IPS-20b (cell line): Measurements from ENCODE around the gene PSPH.
"Not testable (repeated sequence)": the region's sequence is repeated elsewhere in the genome, so short reads cannot be mapped to it uniquely, and the experiment has no call there.

Source experiments
- H3K27ac ChIP-seq: one replicate; pipeline ENCODE4 v1.5.1; 2013; ENCODE audit warnings: low read length
- H3K27me3 ChIP-seq: 2 replicates; pipeline ENCODE4 v1.6.1; 2013; ENCODE audit warnings: mild to moderate bottlenecking, low read length, inconsistent platforms; ENCODE audit not compliant: insufficient read depth
- H3K36me3 ChIP-seq: 2 replicates; pipeline ENCODE4 v1.6.1; 2013; ENCODE audit warnings: low read depth, mild to moderate bottlenecking, inconsistent platforms, low read length, moderate library complexity; ENCODE audit not compliant: insufficient read depth
- H3K4me1 ChIP-seq: 2 replicates; pipeline ENCODE4 v1.6.1; 2013; ENCODE audit warnings: mild to moderate bottlenecking, control low read depth, inconsistent platforms, low read length, moderate library complexity; ENCODE audit not compliant: insufficient read depth
- H3K4me3 ChIP-seq: 2 replicates; pipeline ENCODE4 v1.5.1; 2013; ENCODE audit warnings: mild to moderate bottlenecking, low read length, inconsistent platforms
- H3K9ac ChIP-seq: 2 replicates; pipeline ENCODE4 v1.6.1; 2013; ENCODE audit warnings: low read depth, mild to moderate bottlenecking, inconsistent platforms, low read length, moderate library complexity
- H3K9me3 ChIP-seq: 2 replicates; pipeline ENCODE4 v1.6.1; 2013; ENCODE audit warnings: mild to moderate bottlenecking, low read depth, low read length, inconsistent platforms; ENCODE audit not compliant: insufficient read depth

PSPH gene

DNA sequence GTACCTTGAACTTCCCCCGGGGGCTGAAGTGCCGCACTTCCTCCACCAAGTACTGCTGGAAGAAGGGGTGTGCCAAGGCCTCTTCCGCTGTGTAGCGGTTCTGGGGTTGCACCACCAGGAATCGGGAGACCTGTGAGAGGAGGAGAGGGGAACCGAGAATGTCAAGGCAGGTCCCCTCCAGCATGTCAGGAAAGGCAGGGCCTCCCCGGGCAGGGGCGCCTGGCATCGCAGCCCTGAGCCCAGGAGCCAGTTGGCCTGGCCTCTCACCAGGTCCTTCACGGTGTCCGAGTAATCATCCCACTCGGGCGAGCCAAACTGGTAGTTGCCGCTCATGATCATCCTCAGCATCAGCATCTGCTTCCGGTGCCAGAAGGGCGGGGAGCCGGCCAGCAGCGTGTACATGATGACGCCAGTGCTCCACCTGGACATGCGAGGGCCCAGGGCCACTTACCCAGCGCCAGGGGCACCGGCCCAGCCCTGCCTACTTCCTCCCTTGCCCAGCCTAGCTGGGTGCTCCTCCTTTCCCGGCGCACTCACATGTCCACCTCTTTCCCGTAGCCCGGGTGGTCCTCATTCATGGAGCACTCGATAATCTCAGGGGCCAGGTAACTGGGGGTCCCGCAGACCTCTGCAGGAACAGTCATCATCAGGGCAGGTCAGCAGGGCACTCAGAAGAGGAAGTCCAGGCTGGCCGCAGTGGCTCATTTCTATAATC lies 30.5 kb upstream of the PSPH start:
- Histone ChIP-seq H3K36me3 (peaks cover 26% of the 10 kb centered on the region), H3K4me3 (no peak overlapping the region)

GRCh38 chr7:56080726-56081435 lies 29.6 kb upstream of the PSPH start:
- H3K27ac ChIP-seq, H3K4me1 ChIP-seq, H3K9ac ChIP-seq, H3K4me3 ChIP-seq, H3K9me3 ChIP-seq, H3K27me3 ChIP-seq: not testable (repeated sequence)
- peaks cover 31% of the 10 kb centered on the region for H3K36me3 ChIP-seq

More for the DNA sequence above, 30.5 kb upstream of the PSPH start:
- Histone ChIP-seq H3K27me3 (no peaks in the 10 kb centered on the region), H3K4me1 (no peaks in the 10 kb centered on the region), H3K9me3 (no peaks in the 10 kb centered on the region), H3K27ac (no peak overlapping the region), H3K9ac (no peak overlapping the region)

GRCh38 chr7:56079450-56080185 lies 28.4 kb upstream of the PSPH start:
- Histone ChIP-seq H3K4me3 (no peak overlapping the region), H3K27me3 (no peaks in the 10 kb centered on the region), H3K4me1 (no peaks in the 10 kb centered on the region), H3K27ac (no peak overlapping the region), H3K36me3 (peaks cover 34% of the 10 kb centered on the region), H3K9ac (no peak overlapping the region), H3K9me3 (no peaks in the 10 kb centered on the region)

- H3K4me3 ChIP-seq = no peak overlapping the region
- H3K4me1 ChIP-seq = no peaks in the 10 kb centered on the region
- H3K36me3 ChIP-seq = peaks cover 37% of the 10 kb centered on the region
- no peak overlapping the region for H3K9ac ChIP-seq
- H3K27ac ChIP-seq = no peak overlapping the region
- H3K27me3 ChIP-seq = no peaks in the 10 kb centered on the region
- no peaks in the 10 kb centered on the region for H3K9me3 ChIP-seq
Measured at GRCh38 chr7:56078196-56078595, 27.0 kb upstream of the PSPH start.

DNA sequence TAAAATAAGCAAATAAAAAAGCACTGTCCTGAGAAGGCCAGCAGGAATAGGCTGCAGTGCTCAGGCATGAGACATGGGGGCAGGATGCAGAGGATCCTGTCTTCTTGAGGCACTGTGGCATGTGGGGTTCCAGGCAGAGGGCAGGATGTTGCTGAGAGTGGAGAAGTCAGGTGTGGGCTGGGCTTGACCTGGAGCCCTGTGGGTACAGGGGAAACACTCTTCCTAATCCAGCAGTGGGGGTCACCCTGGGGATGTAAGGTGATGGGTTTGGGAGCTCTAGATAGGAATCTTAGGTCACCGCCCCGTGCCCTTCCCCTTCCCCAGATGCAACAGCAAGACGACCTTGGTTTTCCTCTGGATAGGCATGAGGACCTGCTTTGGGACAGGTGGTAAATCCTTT lies 26.4 kb upstream of the PSPH start:
- no peaks in the 10 kb centered on the region for H3K4me1 ChIP-seq
- no peaks in the 10 kb centered on the region for H3K9me3 ChIP-seq
- no peak overlapping the region for H3K4me3 ChIP-seq
- peaks cover 42% of the 10 kb centered on the region for H3K36me3 ChIP-seq
- H3K27me3 ChIP-seq = no peaks in the 10 kb centered on the region
- no peak overlapping the region for H3K27ac ChIP-seq
- H3K9ac ChIP-seq = no peak overlapping the region

- no peaks in the 10 kb centered on the region for H3K4me1 ChIP-seq
- no peak overlapping the region for H3K27ac ChIP-seq
- no peak overlapping the region for H3K9ac ChIP-seq
- no peaks in the 10 kb centered on the region for H3K9me3 ChIP-seq
- H3K36me3 ChIP-seq = peaks cover 55% of the 10 kb centered on the region
- no peak overlapping the region for H3K4me3 ChIP-seq
- H3K27me3 ChIP-seq = no peaks in the 10 kb centered on the region
Measured at GRCh38 chr7:56074371-56074791, 23.1 kb upstream of the PSPH start.

DNA sequence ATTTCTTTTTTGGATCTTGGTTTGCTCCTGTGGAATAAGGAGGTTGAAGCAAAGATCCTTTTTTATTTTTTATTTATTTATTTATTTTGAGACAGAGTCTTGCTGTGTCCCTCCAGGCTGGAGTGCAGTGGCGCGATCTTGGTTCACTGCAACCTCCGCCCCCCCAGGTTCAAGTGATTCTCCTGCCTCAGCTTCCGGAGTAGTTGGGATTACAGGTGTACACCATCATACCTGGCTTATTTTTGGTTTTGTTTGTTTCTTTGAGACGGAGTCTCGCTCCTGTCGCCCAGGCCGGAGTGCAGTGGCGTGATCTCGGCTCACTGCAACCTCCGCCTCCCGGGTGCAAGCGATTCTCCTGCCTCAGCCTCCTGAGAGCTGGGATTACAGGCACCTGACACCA lies 15.1 kb upstream of the PSPH start:
- not testable (repeated sequence) for H3K4me3 ChIP-seq, H3K9me3 ChIP-seq, H3K27me3 ChIP-seq, H3K27ac ChIP-seq, H3K9ac ChIP-seq, H3K4me1 ChIP-seq
- peaks cover 58% of the 10 kb centered on the region for H3K36me3 ChIP-seq

DNA sequence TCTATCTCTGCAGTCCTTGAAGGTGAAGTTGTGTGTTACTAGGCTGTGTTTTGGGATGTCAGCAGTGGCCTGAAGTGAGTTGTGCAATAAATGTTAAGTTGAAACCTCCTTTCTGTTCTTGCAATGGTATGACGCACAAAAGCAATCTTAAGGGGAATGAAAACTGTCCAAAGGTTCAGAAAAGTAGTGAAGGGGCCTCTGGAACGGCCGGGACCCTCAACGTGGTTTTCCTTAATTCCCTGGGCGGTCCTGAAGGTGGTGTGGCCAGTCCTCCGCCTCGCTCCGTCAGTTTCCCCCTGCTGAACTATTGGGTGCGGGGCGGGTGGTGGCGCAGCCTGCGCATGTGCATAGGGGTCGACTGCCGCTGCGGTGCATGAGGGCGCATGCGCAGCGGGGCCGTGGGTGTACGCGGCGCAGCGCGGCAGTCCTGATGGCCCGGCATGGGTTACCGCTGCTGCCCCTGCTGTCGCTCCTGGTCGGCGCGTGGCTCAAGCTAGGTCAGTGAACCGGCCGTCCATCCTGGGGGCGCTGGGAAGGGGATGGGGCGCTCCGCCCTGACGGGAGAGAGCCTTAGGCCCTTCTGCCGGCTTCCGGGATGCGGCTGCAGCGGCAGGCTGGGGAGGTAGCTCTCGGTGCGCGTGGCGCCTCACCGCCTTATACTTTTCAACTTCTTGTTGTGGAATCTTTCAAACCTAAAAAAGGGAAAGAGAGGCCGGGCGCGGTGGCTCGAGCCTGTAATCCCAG lies 12.8 kb upstream of the PSPH start, which contains the start of gene SUMF2:
SUMF2 (plus strand) TSS at position 405 of the 744 bp plus-strand sequence; CDS start at position 431, 26 bp downstream.
- H3K4me3 ChIP-seq = peak within 1 kb of the TSS; percentile 85
- peak within 1 kb of the TSS; percentile 95 for H3K9ac ChIP-seq
- H3K4me1 ChIP-seq = no peaks in the 10 kb centered on the region
- no peaks in the 10 kb centered on the region for H3K27me3 ChIP-seq
- H3K36me3 ChIP-seq = peaks cover 60% of the 10 kb centered on the region
- no peaks in the 10 kb centered on the region for H3K9me3 ChIP-seq
- no peak within 1 kb of the TSS for H3K27ac ChIP-seq

- H3K9ac ChIP-seq = peak overlapping the region; percentile 29; the same call in 1 of the 2 replicates
- peaks cover 60% of the 10 kb centered on the region for H3K36me3 ChIP-seq
- H3K27me3 ChIP-seq = no peaks in the 10 kb centered on the region
- H3K4me3 ChIP-seq = peak overlapping the region; percentile 85; the same call in 1 of the 2 replicates
- no peak overlapping the region for H3K27ac ChIP-seq
- H3K4me1 ChIP-seq = no peaks in the 10 kb centered on the region
- H3K9me3 ChIP-seq = no peaks in the 10 kb centered on the region
Measured at GRCh38 chr7:56063500-56063881, 12.2 kb upstream of the PSPH start.

- Histone ChIP-seq H3K4me3 (no peak overlapping the region), H3K4me1 (no peaks in the 10 kb centered on the region), H3K27me3 (no peaks in the 10 kb centered on the region), H3K9ac (no peak overlapping the region), H3K36me3 (peaks cover 66% of the 10 kb centered on the region), H3K27ac (no peak overlapping the region), H3K9me3 (no peaks in the 10 kb centered on the region)
Measured at GRCh38 chr7:56062382-56062781, 11.1 kb upstream of the PSPH start.

GRCh38 chr7:56053993-56054392 lies 2.7 kb upstream of the PSPH start:
- Histone ChIP-seq H3K27me3 (no peaks in the 10 kb centered on the region), H3K4me1 (peaks cover 8% of the 10 kb centered on the region; the same call in 1 of the 2 replicates), H3K9ac (peak overlapping the region; percentile 96; the same call in 1 of the 2 replicates), H3K27ac (no peak overlapping the region), H3K36me3 (peaks cover 68% of the 10 kb centered on the region), H3K9me3 (no peaks in the 10 kb centered on the region), H3K4me3 (peak overlapping the region; percentile 92; the same call in 1 of the 2 replicates)
